Erythroblast (primary cell): Measurements from ENCODE around the gene CRYBG2.

Source experiments
- GATA1 ChIP-seq: IDR thresholded peaks from 2 replicates; pipeline ENCODE4 v1.6.1; 2011; ENCODE audit warnings: low read depth, mild to moderate bottlenecking, control low read depth, low read length, moderate library complexity
- POLR2A ChIP-seq: IDR thresholded peaks from 2 replicates; pipeline ENCODE4 v1.6.1; 2011; ENCODE audit warnings: mild to moderate bottlenecking, low read length

DNA sequence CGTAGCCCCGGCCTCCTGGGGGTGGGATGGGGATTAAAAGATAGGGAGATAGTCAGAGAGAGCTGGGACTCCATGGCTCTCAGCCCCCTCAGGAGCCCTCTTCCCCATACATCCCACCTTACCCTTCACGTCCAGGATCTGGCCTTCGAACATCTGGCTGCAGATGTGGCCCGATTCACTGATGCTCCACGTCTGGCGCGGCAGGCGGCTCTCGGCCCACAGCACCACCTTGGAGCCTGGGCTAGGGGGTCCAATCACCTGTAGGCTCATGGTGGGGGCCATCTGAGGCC lies 31.9 kb downstream of the CRYBG2 start:
- TF ChIP-seq POLR2A (no peak), GATA1 (no peak)
